ENCODE results near the gene TAF1A. TPM values are rescaled to one million over a fixed set of nuclear protein-coding genes. Genes with fewer than 3 reads are reported as not detected.

Gene TAF1A
- total and polyA plus RNA-seq, 4 donors, result 1.1 to 5.2 (median 2.9) TPM

GRCh38 chr1:222627232-222627631, 37.5 kb upstream of the TAF1A start:
- H3K4me3 ChIP-seq (ENCODE audit: low read depth in 1 of 3, low read length in 3 of 3), result no peak overlapping the region
- H3K27ac ChIP-seq (ENCODE audit: low read depth in 1 of 2, low read length in 2 of 2), result peak overlapping the region in 1 of 2 donors; percentile 33
- 42% methylated on average over 6 of the region's 6 CpGs for WGBS
- peak; percentile 41 for TF ChIP-seq FOXA1 (IDR thresholded peaks at IDR 0.05)
- peak in 1 of 2 donors; percentile 36 for TF ChIP-seq JUND (IDR thresholded peaks at IDR 0.05)
- TF ChIP-seq HNF4A (conservative IDR thresholded peaks at IDR 0.05), result peak; percentile 60 to 69
- TF ChIP-seq RAD21 (IDR thresholded peaks at IDR 0.05), result peak in 1 of 2 donors; percentile 6
- TF ChIP-seq YY1 (IDR thresholded peaks at IDR 0.05), result peak; percentile 22
- TF ChIP-seq TAF1 (conservative IDR thresholded peaks at IDR 0.05), result no peak
- peak; percentile 52 for TF ChIP-seq FOXA2 (IDR thresholded peaks at IDR 0.05)
- peak in 1 of 2 donors; percentile 40 for TF ChIP-seq RXRA (IDR thresholded peaks at IDR 0.05)
- TF ChIP-seq ATF3 (IDR thresholded peaks at IDR 0.05), result no peak
- peak; percentile 35 for TF ChIP-seq REST (IDR thresholded peaks at IDR 0.05)
- H3K9me3 ChIP-seq (ENCODE audit: control insufficient read depth in 4 of 4, low read length in 3 of 4), result no peaks in the 10 kb centered on the region
- H3K27me3 ChIP-seq (ENCODE audit: control insufficient read depth in 4 of 4, insufficient read depth in 4 of 4, low read length in 3 of 4), result no peaks in the 10 kb centered on the region
- H3K4me1 ChIP-seq (ENCODE audit: control insufficient read depth in 4 of 4, insufficient read depth in 4 of 4, low read length in 3 of 4), result peaks cover 0 to 15% (median 7%) of the 10 kb centered on the region in 4 donors
- no peak overlapping the region for H3K9ac ChIP-seq (ENCODE audit: low read depth in 1 of 2, low read length in 2 of 2)
- no peak for DNase-seq (ENCODE audit: low spot score)
- peaks cover 4 to 41% (median 28%) of the 10 kb centered on the region in 4 donors for H3K36me3 ChIP-seq (ENCODE audit: control insufficient read depth in 4 of 4, insufficient read depth in 3 of 4, low read depth in 1 of 4, low read length in 3 of 4)

- Histone ChIP-seq H3K27ac (ENCODE audit: low read depth in 1 of 2, low read length in 2 of 2) (no peak overlapping the region), H3K9me3 (ENCODE audit: control insufficient read depth in 4 of 4, low read length in 3 of 4) (no peaks in the 10 kb centered on the region), H3K9ac (ENCODE audit: low read depth in 1 of 2, low read length in 2 of 2) (no peak overlapping the region), H3K4me1 (ENCODE audit: control insufficient read depth in 4 of 4, insufficient read depth in 4 of 4, low read length in 3 of 4) (peaks cover 0 to 22% (median 7%) of the 10 kb centered on the region in 4 donors), H3K36me3 (ENCODE audit: control insufficient read depth in 4 of 4, insufficient read depth in 3 of 4, low read depth in 1 of 4, low read length in 3 of 4) (peaks cover 4 to 42% (median 25%) of the 10 kb centered on the region in 4 donors), H3K4me3 (ENCODE audit: low read depth in 1 of 3, low read length in 3 of 3) (no peak overlapping the region), H3K27me3 (ENCODE audit: control insufficient read depth in 4 of 4, insufficient read depth in 4 of 4, low read length in 3 of 4) (no peaks in the 10 kb centered on the region)
- TF ChIP-seq HNF4G (IDR thresholded peaks at IDR 0.05), result no peak
- TF ChIP-seq JUND (IDR thresholded peaks at IDR 0.05), result no peak
- TF ChIP-seq MAX (IDR thresholded peaks at IDR 0.05), result no peak
- no peak for TF ChIP-seq ZBTB33 (IDR thresholded peaks at IDR 0.05)
- no peak for TF ChIP-seq EGR1 (IDR thresholded peaks at IDR 0.05; ENCODE audit: low read depth in 2 of 2)
- no peak for TF ChIP-seq NR2F2 (IDR thresholded peaks at IDR 0.05)
- TF ChIP-seq HNF4A (conservative IDR thresholded peaks at IDR 0.05), result no peak
- TF ChIP-seq ATF3 (IDR thresholded peaks at IDR 0.05), result no peak
- 97% methylated on average over 7 of the region's 7 CpGs for WGBS
- no peak for DNase-seq (ENCODE audit: low spot score)
These were observed 34.5 kb upstream of the TAF1A start for GRCh38 chr1:222624214-222624613.
